Measurements from ENCODE around the gene ARHGAP8. TPM values are rescaled to one million over a fixed set of nuclear protein-coding genes. Genes with fewer than 3 reads are reported as not detected.

Gene ARHGAP8
- total and polyA plus RNA-seq, 2 of the 13 experiments (the other 11 are each of a cell fraction or from before 2014, with no cell fraction given), result 0.07 TPM; not detected in 1

DNA sequence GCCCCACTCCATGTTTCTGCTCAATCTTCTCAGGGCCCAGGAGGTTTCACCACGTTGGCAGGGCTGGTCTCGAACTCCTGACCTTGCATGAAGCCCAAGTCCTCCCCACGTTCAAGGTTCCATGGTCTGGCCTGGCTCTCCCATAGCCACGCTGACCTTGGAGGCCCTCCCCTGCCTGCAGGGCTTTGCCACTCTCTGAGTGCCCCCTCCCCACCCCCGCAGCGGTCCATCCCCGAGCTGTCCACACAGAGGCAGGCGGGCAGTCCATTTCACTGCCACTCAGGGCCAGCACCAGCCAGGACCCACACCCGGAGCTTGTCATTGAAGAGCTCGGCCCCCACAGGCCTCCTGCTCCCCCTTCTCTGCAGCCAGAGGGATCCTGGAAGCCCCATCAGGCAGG, 30.7 kb downstream of the ARHGAP8 start:
- ATAC-seq (no peak), FAIRE-seq (no peak), DNase-seq (ENCODE audit: low spot score) (no peak)
- Histone ChIP-seq H3K27ac (ENCODE audit: extremely low read length, insufficient read depth, low read length) (no peak overlapping the region), H3K79me2 (ENCODE audit: insufficient read depth, low read length) (no peaks in the 10 kb centered on the region), H3K4me1 (ENCODE audit: insufficient read depth, low read length) (no peaks in the 10 kb centered on the region), H4K20me1 (ENCODE audit: insufficient read depth, low read length) (no peaks in the 10 kb centered on the region), H3K36me3 (replicated peaks in 1 of 2; ENCODE audit: control insufficient read depth in 1 of 2, insufficient read depth in 2 of 2, low read length in 2 of 2) (no peaks in the 10 kb centered on the region), H3K4me2 (ENCODE audit: low read depth, low read length) (no peak overlapping the region), H3K4me3 (replicated peaks in 1 of 3; ENCODE audit: insufficient read depth in 1 of 3, low read depth in 2 of 3, low read length in 3 of 3) (no peak overlapping the region), H3K9me3 (ENCODE audit: low read length) (no peaks in the 10 kb centered on the region), H3K27me3 (ENCODE audit: control insufficient read depth in 1 of 2, insufficient read depth in 2 of 2, low read length in 2 of 2) (peaks cover 2 to 5% of the 10 kb centered on the region in 2 experiments; a peak in 2 of 5 replicates), H3K9ac (ENCODE audit: insufficient read depth, low read depth, low read length) (no peak overlapping the region), H2AFZ (ENCODE audit: low read length) (no peak overlapping the region)
- TF ChIP-seq ZBTB38 (CRISPR knock-in tag; IDR thresholded peaks at IDR 0.05), result no peak
- no peak for TF ChIP-seq SP4 (CRISPR knock-in tag; IDR thresholded peaks at IDR 0.05)
- TF ChIP-seq, protein P1, sequence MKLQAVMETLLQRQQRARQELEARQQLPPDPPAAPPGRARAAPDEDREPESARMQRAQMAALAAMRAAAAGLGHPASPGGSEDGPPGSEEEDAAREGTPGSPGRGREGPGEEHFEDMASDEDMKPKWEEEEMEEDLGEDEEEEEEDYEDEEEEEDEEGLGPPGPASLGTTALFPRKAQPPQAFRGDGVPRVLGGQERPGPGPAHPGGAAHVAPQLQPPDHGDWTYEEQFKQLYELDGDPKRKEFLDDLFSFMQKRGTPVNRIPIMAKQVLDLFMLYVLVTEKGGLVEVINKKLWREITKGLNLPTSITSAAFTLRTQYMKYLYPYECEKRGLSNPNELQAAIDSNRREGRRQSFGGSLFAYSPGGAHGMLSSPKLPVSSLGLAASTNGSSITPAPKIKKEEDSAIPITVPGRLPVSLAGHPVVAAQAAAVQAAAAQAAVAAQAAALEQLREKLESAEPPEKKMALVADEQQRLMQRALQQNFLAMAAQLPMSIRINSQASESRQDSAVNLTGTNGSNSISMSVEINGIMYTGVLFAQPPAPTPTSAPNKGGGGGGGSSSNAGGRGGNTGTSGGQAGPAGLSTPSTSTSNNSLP (IDR thresholded peaks at IDR 0.05; ENCODE audit: low read depth, low read length), result no peak
- TF ChIP-seq ZNF772 (CRISPR knock-in tag; IDR thresholded peaks at IDR 0.05), result no peak
- no peak for TF ChIP-seq MAFG (CRISPR knock-in tag; IDR thresholded peaks at IDR 0.05)
- TF ChIP-seq, protein P2, sequence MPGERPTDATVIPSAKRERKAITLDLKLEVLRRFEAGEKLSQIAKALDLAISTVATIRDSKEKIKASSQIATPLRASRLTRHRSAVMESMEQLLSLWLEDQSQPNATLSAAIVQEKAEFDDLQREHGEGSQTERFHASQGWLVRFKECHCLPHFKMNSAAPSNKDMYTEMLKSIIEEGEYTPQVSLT (CRISPR knock-in tag; IDR thresholded peaks at IDR 0.05; ENCODE audit: borderline replicate concordance, low read depth), result no peak
- TF ChIP-seq SRSF1 (optimal IDR thresholded peaks at IDR 0.05; ENCODE audit: low read depth, low read length), result no peak
- no peak for TF ChIP-seq PHF20 (CRISPR knock-in tag; IDR thresholded peaks at IDR 0.05)
- TF ChIP-seq ZNF614 (CRISPR knock-in tag; IDR thresholded peaks at IDR 0.05; ENCODE audit: borderline replicate concordance), result no peak
- TF ChIP-seq ARNTL (CRISPR knock-in tag; IDR thresholded peaks at IDR 0.05), result no peak
- TF ChIP-seq GFI1 (CRISPR knock-in tag; IDR thresholded peaks at IDR 0.05; ENCODE audit: borderline replicate concordance), result no peak
- no peak for TF ChIP-seq ZNF317 (CRISPR knock-in tag; IDR thresholded peaks at IDR 0.05)
- TF ChIP-seq ZFY (CRISPR knock-in tag; IDR thresholded peaks at IDR 0.05), result no peak
- no peak for TF ChIP-seq SPEN (CRISPR knock-in tag; IDR thresholded peaks at IDR 0.05; ENCODE audit: low read depth)
- TF ChIP-seq, protein P3, sequence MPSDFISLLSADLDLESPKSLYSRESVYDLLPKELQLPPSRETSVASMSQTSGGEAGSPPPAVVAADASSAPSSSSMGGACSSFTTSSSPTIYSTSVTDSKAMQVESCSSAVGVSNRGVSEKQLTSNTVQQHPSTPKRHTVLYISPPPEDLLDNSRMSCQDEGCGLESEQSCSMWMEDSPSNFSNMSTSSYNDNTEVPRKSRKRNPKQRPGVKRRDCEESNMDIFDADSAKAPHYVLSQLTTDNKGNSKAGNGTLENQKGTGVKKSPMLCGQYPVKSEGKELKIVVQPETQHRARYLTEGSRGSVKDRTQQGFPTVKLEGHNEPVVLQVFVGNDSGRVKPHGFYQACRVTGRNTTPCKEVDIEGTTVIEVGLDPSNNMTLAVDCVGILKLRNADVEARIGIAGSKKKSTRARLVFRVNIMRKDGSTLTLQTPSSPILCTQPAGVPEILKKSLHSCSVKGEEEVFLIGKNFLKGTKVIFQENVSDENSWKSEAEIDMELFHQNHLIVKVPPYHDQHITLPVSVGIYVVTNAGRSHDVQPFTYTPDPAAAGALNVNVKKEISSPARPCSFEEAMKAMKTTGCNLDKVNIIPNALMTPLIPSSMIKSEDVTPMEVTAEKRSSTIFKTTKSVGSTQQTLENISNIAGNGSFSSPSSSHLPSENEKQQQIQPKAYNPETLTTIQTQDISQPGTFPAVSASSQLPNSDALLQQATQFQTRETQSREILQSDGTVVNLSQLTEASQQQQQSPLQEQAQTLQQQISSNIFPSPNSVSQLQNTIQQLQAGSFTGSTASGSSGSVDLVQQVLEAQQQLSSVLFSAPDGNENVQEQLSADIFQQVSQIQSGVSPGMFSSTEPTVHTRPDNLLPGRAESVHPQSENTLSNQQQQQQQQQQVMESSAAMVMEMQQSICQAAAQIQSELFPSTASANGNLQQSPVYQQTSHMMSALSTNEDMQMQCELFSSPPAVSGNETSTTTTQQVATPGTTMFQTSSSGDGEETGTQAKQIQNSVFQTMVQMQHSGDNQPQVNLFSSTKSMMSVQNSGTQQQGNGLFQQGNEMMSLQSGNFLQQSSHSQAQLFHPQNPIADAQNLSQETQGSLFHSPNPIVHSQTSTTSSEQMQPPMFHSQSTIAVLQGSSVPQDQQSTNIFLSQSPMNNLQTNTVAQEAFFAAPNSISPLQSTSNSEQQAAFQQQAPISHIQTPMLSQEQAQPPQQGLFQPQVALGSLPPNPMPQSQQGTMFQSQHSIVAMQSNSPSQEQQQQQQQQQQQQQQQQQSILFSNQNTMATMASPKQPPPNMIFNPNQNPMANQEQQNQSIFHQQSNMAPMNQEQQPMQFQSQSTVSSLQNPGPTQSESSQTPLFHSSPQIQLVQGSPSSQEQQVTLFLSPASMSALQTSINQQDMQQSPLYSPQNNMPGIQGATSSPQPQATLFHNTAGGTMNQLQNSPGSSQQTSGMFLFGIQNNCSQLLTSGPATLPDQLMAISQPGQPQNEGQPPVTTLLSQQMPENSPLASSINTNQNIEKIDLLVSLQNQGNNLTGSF (CRISPR knock-in tag; IDR thresholded peaks at IDR 0.05), result no peak
- TF ChIP-seq SIX1 (CRISPR knock-in tag; IDR thresholded peaks at IDR 0.05; ENCODE audit: borderline replicate concordance), result no peak
- intact Hi-C loops (cut with micrococcal nuclease; ENCODE audit: unreplicated experiment), result no loop called here
- BruUV-seq (replicated peaks), result no TSS peak
- POLR2A ChIA-PET, result no interaction called here
- CTCF ChIA-PET (ENCODE audit: low intra/inter-chr PET ratio, low total read pairs), result no interaction called here
- in situ Hi-C loops (cut with HindIII; ENCODE audit: extremely low pct_ligation_motif_present, low pct_unique_long_range_greater_than_20kb), result no loop called here
- 8% methylated on average over 7 of the region's 10 CpGs for WGBS (ENCODE audit: low lambda C conversion rate)
